KG1 (cell line): Measurements from ENCODE around the gene PRR7.

Experiments used
- DNase-seq: peaks from one replicate; lab custom pipeline; 2025; lab: John Stamatoyannopoulos, UW

Gene PRR7

DNA sequence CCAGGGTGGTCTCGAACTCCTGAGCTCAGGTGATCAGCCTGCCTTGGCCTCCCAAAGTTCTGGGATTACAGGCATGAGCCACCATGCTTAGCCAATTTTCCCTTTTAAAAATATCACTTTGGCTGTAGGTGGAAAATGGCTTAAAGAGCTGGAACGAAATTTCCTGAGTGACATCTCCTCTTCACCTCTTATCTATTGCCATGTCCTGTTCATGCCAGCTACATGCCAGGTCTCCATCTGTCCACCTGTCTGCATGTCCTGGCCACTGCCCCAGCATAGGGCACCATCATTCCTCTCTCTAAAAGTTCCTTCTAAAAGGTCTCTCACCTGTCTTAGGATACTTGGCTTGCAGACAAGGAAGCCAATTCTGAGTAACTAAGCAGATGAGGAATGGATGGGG is 22.9 kb upstream of the PRR7 start:
- DNase-seq: no peak

DNA sequence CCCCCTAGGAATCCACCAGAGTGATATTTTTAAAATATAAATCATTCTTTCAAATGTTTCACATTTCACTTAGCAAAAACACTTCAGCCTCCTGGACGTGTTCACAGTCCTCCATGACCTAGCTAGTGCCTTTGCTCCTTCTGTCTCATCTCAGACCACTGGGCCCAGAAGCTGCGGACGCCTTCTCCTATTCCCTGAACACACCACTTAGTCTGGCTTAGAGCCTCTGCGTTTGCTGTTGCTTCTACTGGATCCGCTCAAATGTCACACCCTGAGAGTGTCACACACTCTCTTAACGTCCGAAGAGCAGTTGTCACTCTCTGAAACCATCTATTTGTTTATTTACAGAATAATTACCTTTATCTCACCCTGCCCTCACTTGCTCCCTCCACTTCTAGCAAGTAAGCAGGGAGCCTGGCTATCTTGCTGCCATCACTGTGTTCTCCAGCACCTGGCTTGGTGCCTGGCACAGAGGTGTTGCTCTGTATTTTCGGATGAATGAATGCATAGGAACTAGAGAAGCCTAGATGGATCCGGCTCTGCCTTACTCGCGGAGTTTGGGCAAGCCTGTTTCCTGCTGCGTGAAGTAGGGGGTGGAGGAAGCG is 21.3 kb upstream of the PRR7 start:
- no peak for DNase-seq

DNA sequence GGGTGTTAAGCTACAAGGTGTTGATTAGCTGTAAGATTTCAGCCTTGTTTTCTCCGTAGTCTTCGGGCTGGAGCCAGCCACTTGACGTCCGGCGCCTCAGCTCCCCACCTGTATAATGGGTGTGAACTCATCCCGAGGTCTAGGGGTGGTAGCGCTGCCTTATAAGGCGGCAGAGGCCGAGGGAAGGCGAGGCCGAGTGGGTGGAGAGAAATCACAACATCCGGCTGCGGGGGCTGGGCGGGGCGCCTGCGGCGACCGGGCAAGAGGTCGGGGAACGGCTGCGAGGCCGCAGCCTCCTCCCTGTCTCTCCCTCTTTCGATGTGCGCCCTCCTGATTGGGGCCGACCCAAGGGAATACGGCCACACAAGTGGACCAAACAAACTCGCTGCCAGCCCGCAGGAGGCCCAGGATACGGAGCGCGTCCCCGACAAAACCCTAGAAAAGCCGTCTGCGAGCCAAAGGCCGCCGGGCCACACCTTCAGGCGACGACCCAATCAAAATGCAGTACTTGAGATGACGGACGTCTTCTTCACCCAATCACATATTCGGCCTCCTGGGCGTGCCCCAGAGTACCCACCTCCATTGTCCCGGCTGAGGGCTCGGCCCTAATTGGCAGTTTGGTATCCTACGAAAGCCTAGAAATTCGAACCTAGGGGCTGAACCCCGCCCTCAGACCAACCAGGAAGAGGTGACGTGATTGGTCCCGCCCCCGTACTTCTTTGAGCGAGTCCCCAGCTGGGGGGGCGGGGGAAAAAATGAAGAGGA is 20.6 kb upstream of the PRR7 start:
- peak; percentile 100 for DNase-seq

DNA sequence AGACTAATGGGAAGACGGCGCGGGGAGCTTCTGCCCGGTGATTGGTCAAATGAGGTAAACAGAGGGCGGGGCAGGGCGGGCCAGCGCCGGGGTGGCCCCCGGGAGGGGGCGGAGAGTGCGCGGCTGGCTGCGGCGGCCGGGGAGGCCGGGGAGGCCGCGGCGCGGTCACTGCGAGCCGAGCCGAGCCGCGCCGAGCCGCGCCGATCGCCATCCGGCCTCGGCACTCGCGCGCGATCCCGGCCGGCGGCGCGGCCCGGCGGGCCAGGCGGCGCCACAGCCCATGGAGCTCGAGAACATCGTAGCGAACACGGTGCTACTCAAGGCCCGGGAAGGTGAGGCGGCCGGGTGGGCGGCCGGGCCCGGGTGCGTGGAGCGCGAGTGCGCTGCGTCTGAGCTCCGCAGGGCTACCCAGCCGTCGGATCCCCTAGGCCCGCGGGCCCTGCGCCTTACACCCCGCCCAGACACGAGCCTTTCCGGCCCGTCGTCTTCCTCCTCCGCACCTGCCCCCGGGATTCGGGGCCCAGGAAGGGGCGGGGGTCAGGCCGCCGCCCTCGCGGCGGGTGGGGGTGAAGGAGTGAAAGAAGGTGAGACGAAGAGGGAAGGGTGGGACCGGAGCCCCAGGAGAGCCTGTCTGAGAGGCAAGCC is 19.9 kb upstream of the PRR7 start, which contains the start of gene GRK6:
GRK6 (plus strand) TSS at position 111 of the 645 bp plus-strand sequence; CDS start at position 281, 170 bp downstream.
- DNase-seq: no peak

DNA sequence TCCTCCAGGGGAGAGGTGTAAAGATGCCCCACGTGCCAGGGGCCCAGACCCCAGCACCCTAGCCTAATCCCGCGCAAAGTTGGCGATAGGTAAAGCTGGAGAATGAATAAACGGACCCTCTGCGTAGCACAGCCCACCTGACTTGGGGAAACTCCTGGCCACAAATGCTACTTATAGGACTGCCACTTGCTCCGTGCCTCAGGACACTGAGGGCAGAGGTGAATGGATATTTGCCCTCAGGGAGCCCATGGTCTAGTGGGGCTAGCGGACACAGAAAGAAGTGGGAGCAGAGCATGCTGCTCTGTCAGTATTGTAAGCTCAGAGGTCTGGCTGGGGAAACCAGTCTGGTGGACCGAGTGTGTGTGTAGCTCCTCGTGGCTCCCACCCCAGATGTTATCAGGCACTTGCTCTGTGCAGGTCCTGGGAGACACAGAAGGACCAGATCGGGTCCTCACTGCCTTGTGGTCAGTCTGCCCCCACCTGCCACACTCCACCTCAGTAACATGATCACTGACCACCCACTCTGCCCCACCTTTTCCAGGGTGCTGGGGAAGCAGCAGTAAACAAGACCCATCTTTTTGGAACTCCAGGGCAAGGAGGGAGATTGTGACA is 19.3 kb upstream of the PRR7 start:
- no peak for DNase-seq

DNA sequence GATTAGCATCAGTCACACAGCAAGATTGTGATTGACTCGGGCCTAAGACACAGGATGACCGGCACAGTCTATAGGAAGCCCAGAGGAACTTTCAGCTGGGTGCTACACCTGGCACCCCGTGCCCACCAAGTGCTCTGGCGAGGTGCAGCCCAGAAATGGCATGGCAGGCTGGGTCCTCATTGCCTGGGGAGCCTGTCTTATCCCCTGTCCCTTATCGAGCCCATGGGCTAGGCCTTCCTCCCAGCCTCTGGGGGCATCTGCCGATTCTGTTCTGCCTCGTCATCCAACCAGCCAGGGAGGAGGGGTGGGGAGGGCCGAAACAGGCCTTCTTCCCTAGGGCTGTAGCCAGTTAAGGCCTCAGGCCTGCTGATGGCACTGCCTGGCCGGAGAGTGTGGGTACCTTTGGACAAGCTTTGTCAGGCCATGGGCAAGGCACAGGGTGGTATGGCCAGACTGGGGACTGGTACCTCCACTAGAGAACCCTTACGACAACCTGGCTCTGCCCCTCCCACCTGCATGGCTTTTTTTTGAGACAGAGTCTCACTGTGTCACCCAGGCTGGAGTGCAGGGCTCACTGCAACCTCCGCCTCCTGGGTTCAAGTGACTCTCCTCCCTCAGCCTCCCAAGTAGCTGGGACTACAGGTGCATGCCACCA is 18.6 kb upstream of the PRR7 start:
- DNase-seq: no peak

DNA sequence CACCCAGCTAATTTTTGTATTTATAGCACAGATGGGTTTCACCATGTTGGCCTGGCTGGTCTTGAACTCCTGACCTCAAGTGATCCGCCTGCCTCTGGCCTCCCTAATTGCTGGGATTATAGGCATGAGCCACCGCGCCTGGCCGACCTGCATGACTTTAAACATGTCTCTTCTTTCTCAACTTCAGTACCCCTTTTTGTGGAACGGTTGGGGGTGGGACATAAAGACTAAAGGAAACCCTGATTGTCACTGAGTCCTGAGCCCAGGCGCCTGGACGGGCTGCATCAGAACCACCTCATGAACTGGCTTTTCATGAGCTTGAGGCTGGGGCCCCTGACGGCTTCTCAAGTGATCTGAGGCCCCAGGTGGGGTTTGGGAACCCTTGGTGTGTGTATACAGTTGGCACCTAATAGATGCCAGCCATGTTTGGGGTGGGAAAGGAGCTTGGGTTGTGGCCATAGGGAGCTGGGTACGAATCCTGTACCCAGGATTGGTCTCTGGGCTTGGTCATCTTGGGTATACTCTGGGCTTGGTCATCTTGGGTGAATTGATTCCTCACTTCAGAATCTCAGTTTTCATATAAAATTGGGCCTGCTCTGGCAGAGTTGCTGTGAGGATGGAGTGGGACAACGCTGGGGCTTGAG is 17.9 kb upstream of the PRR7 start:
- no peak for DNase-seq

DNA sequence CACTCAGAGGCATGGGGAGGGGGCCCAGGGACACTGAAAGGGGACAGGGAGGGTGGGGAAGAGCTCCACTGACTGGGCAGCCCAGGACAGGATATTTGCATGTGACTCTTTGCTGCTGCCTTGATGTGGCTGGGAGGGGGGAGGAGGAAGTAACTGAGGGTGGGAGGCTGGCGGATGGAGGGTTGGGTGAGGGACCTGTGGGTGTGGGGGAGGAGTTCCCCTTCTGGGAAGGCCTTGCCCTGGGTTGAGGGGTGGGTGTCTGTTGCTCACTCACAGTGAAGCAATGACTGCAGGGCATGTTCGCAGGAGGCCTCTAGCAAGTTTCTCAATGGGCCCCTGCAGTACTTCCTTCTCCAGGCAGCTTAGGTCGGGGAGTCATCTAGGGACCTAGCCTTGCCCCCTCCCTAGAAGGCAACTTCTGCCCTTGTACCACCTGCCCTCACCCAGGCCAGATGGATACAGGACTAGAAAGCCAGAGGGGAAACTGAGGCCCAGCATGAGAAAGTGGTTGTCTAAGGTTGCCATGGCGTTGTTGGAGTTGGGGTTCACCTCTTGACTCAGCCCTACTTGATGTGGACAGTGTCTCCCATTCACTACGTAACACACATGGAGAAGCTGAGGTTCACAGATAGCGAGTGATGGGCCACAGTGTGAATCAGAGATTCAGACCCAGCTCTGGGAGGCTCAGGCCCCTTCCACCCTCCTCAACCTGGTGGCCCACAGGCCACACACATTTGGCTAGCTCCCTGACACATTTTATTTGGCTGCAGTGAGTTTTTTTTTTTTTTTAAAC is 17.2 kb upstream of the PRR7 start:
- peak; percentile 51 for DNase-seq

DNA sequence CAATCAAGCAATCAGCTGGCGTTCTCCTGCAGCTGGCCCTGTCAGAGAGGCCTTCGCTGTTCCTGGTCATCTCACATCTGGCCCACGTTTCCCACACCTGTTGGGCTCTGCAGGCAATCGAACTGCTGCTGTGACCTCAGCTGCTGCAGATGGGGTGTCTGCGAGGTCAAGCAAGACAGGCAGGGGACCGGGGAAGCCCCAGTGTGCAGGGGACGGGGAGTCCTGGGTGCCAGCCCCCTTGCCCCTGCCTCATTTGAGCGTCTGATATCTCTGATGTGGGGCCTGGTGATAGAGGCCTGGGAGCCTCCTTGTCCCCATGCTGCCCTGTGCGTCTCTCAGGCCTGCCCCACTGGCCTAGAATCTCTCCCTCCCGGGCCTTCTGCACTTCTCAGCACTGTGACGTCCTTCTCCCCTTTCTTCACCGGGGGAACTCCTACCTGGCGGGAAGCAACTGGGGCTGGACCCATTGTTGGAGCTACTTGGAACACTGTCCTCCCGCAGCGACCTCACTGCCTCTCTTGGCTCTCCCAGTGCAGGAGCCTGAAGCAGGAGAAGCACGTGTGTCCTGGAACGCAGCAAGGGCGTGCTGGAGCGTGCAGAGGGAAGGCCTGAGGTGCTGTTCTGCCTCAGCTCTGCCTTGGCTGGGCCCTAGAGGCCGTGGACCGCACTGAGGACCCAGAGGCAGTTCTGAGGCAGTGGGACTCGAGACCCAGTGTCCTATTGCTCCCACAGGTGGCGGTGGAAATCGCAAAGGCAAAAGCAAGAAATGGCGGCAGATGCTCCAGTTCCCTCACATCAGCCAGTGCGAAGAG is 16.3 kb upstream of the PRR7 start:
- DNase-seq: no peak

DNA sequence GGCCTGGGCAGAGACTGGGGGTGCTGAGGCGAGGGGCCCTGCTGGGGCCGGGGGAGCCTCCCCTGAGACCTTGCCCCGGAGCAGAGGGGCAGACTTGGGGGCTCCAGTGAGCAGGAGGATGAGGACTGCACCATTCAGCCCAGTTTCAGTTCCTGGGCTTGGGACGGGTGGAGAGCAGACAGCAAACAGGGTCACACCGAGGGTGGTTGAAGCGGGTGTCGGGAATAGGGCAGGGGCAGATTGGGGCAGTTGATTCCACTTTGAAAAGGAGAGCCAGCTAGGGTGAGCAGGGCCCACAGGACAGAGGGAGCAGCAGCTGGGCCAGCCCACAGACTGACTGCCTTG is 15.7 kb upstream of the PRR7 start:
- no peak for DNase-seq

DNA sequence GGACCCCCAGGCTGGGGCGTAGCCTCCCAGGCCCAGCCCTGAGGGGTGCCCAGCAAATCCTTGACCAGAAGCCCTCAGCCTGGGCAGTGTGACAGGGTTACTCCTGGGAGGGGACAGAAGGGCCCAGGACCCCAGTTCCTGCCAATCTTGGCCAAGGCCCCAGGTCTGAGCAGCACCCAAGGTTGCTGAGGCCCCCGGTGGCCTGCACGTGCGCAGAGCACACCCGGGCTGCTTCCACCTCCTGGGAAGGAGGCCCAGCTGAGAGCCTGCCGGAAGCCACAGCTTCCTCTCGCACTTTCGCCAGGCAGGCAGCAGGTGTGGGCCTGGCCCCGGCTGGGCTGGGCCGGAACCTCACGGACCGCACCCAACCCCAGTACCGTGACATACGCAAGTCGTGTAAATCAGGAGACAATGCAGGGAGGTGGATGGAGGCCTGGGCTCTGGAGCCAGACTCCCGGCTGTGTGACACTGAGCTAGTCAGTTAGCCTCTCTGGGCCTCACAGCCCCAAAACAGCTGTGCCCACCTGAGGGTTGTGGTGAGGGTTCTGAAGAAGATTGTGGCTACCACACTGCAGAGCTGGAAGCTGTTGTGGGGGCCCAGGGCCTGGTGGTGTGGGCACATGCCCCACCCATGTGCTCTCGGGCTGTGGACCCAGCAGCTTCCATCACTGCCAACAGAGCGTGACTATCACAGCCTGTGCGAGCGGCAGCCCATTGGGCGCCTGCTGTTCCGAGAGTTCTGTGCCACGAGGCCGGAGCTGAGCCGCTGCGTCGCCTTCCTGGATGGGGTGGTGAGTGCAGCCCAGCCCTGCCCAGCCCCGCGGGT is 15.1 kb upstream of the PRR7 start:
- no peak for DNase-seq

DNA sequence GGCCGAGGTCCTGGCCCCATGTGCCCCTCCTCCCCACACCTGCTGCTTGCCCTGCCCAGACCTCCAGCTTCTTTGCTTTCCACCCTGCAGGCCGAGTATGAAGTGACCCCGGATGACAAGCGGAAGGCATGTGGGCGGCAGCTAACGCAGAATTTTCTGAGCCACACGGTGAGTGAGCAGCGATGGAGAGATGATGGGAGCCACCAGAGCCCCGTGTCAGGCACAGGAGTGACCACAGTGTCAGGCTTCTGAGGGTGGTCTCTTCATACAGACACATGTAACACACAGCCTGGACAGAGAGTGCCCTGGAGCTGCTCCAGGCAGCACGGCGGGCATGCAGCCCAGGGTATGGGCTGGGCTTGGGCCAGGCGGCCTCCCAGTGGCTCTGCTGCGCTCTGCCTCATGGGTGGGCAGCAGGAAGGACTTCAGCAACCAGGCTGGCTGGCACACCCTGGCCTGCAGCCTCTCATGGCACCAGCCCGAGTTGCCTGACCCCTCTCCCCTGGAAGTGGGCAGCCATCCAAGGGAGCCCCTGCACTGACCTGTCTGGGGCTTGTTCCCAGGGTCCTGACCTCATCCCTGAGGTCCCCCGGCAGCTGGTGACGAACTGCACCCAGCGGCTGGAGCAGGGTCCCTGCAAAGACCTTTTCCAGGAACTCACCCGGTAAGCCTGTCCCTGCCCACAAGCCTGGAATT is 14.3 kb upstream of the PRR7 start:
- no peak for DNase-seq

DNA sequence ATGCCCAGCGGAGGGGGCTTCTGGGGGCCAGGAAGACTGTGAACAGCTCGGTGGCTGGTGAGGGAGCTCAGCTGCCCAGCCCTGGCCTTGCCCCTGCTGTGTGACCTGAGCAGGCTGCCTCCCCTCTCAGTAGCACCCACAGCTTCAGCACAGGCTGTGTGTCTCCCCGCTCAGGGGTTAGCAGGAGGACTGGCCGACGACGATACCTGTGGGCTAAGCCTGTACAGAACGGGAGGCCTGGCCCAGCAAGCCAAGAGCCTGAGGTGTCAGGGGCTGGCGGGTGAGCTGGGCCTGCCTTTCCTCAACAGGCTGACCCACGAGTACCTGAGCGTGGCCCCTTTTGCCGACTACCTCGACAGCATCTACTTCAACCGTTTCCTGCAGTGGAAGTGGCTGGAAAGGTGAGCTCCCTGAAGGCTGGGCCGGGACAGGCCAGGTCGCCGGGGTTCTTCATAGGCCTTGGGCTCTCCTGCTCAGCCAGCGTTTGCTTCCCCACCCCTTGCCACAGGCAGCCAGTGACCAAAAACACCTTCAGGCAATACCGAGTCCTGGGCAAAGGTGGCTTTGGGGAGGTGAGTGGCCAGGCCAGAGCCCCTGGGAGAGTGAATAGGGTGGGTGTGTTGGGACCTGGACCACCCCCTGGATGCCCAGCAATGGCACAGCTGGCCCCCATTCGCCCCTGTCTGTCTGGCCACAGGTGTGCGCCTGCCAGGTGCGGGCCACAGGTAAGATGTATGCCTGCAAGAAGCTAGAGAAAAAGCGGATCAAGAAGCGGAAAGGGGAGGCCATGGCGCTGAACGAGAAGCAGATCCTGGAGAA is 13.6 kb upstream of the PRR7 start:
- no peak for DNase-seq

DNA sequence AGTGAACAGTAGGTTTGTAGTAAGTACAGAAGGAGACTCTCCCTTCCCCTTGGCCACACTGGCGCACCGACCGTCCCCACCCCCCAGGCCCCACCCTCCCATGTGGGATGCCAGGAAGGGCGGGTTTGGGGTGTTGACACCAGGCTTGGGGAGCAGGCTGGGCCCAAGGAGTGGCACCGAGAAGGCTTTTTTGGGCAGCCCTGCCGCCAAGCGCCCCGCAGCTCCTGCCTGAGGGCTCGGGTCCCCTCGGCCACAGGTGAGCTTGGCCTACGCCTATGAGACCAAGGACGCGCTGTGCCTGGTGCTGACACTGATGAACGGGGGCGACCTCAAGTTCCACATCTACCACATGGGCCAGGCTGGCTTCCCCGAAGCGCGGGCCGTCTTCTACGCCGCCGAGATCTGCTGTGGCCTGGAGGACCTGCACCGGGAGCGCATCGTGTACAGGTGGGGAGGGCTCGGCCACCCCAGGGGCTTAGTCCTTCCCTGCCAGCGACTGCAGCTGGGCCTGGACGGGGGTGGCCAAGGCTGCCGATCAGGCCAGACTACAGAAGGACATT is 12.9 kb upstream of the PRR7 start:
- DNase-seq: no peak

DNA sequence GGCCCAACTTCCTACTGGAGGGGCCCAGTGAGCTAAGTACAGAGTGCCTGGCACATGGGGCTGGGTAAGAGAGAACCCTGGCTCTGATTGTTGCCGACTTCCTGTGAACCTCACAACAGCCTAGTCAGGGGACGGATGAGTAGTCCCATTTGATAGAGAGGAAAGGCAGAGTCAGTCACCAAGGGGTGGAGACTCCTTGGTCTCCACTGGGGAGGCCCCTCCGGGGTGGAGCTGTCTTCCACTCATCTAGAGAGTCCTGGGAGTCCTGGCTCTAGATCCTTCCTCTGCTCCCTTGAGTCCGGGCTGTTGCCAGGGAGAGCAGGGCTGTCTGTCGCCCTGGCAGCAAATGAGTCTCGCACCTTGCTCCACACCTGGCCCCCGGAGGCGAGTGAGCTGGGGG is 12.2 kb upstream of the PRR7 start:
- no peak for DNase-seq

DNA sequence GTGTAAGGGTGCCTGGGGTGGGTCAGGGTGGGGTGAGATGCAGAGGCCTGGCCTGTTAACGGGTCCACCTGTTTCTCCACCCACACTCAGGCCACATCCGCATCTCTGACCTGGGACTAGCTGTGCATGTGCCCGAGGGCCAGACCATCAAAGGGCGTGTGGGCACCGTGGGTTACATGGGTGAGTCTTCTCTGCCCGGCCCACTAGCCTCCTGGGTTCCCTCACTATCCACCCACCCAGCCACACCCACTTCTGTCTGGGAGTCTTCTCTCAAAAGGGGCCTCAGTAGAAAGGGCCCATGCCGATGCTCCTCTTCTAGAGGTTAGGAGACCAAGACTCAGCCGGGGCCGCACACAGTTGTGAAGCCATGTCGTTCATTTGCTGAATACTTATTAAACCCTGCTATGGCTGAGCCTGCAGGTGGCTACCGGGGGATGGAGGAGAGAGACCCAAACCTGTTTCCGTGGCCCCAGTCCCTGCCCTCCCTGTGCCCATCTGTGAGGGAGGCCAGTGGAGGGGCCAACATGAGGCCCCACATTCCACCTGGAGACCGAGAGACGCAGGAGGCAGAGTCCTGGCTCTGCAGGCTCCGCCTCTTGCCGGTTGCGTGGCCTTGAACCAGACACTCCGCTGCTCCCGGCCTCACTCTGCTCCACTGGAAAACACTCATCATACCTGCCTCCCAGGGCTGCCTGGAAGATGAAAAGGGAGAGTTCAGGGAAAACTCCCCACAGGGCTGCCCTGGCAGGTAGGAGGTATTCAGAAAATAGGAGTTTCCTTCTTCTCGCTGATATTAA is 11.5 kb upstream of the PRR7 start:
- no peak for DNase-seq
